Caco-2 (cell line): ENCODE data around the gene WNK2. TPM values are rescaled to one million over a fixed set of nuclear protein-coding genes. Genes with fewer than 3 reads are reported as not detected.

Source experiments
- Bru-seq: library from RNA; stranded (reverse); fragments of 400-500 nt; gene quantifications from one replicate; lab custom pipeline; 2021; lab: Mats Ljungman, UMichigan
- BruChase-seq, 2 experiments: library from RNA; stranded (reverse); fragments of 400-500 nt; gene quantifications; one replicate each; lab custom pipeline; 2021; lab: Mats Ljungman, UMichigan
- BruUV-seq: library from RNA; stranded (reverse); fragments of 400-500 nt; replicated peaks from 2 replicates; lab custom pipeline; 2021; lab: Mats Ljungman, UMichigan
- CTCF ChIA-PET: fragments of 300-600 bp; sonication (Branson Sonifier 250); formaldehyde crosslinking; loops from one replicate; lab custom pipeline; 2022; ENCODE audit warnings: antibody characterized with exemption; lab: Charles Lee
- POLR2A ChIA-PET: fragments of 300-600 bp; sonication (Branson Sonifier 250); formaldehyde crosslinking; loops from one replicate; lab custom pipeline; 2022; ENCODE audit warnings: antibody characterized with exemption; lab: Charles Lee
- DNase-seq, 2 experiments: peaks; one replicate each; pipeline versions ENCODE4 v3.0.0 to v3.0.0-alpha.2; 2020 to 2022
- H3K27me3 ChIP-seq: replicated peaks from 2 replicates; pipeline ENCODE4 v1.6.0; 2011; ENCODE audit warnings: low read length; ENCODE audit not compliant: control insufficient read depth, insufficient read depth
- H3K36me3 ChIP-seq: 2 replicates; pipeline ENCODE4 v1.5.1; 2011; ENCODE audit warnings: low read length; ENCODE audit not compliant: control insufficient read depth, insufficient read depth
- H3K4me1 ChIP-seq: fragments of 250-450 bp; sonication (Bioruptor Pico); 2 replicates; pipeline ENCODE4 v1.5.1; 2020; ENCODE audit warnings: mild to moderate bottlenecking
- H3K4me3 ChIP-seq: 2 replicates; pipeline ENCODE4 v1.5.1; 2011; ENCODE audit warnings: low read depth, mild to moderate bottlenecking, control low read depth, low read length
- H3K9me3 ChIP-seq: fragments of 250-450 bp; sonication (Bioruptor Pico); 2 replicates; pipeline ENCODE4 v1.5.1; 2020; ENCODE audit warnings: mild to moderate bottlenecking, moderate library complexity
- H3K27ac Mint-ChIP-seq: one replicate; pipeline ENCODE4 v1.8.0; 2022; ENCODE audit warnings: mixed read lengths; ENCODE audit not compliant: unreplicated experiment
- H3K27me3 Mint-ChIP-seq: one replicate; pipeline ENCODE4 v1.8.0; 2022; ENCODE audit warnings: mixed read lengths; ENCODE audit not compliant: insufficient read depth, unreplicated experiment
- H3K36me3 Mint-ChIP-seq: one replicate; pipeline ENCODE4 v1.8.0; 2022; ENCODE audit warnings: mild to moderate bottlenecking, mixed read lengths; ENCODE audit not compliant: insufficient read depth, unreplicated experiment
- H3K4me1 Mint-ChIP-seq: one replicate; pipeline ENCODE4 v1.8.0; 2022; ENCODE audit warnings: low read depth, mixed read lengths; ENCODE audit not compliant: unreplicated experiment
- H3K4me3 Mint-ChIP-seq: one replicate; pipeline ENCODE4 v1.8.0; 2022; ENCODE audit warnings: mild to moderate bottlenecking, moderate library complexity, mixed read lengths; ENCODE audit not compliant: unreplicated experiment
- H3K9me3 Mint-ChIP-seq: one replicate; pipeline ENCODE4 v1.8.0; 2022; ENCODE audit warnings: mixed read lengths; ENCODE audit not compliant: unreplicated experiment
- intact Hi-C: fragments of 100-400 bp; cut with micrococcal nuclease; formaldehyde crosslinking; loops from one replicate; pipeline ENCODE4 v1.10.0; 2022; ENCODE audit not compliant: unreplicated experiment
- long read RNA-seq: library from polyadenylated mRNA; stranded (forward); transcript quantifications from one replicate; pipeline ENCODE4 v2.0.0, GENCODE V29; 2022
- total RNA-seq: library from RNA; stranded (reverse); gene quantifications from 2 replicates; pipeline ENCODE4 v1.2.3, GENCODE V29; 2022
- TF ChIP-seq, protein P1 (sequence below), 2 experiments: fragments of 200-600 bp in 1 of 2; IDR thresholded peaks; 1 replicate in 1 of 2; 2 replicates in 1 of 2; pipeline versions ENCODE4 v1.5.1 to v1.8.0; 2011 to 2022; ENCODE audit warnings: antibody characterized with exemption in 1 of 2, control low read depth in 1 of 2, inconsistent platforms in 1 of 2, low read depth in 1 of 2, low read length in 1 of 2, mild to moderate bottlenecking in 1 of 2, moderate library complexity in 1 of 2; ENCODE audit not compliant: insufficient read depth in 1 of 2, severe bottlenecking in 1 of 2, unreplicated experiment in 1 of 2

The WNK2 gene
- total RNA-seq (21.7 and 23.4 TPM in 2 replicates), Bru-seq, nascent RNA (percentile 51 among the genes with signal in this experiment), BruChase-seq, experiment 1, labeled RNA remaining after a 2-hour chase (percentile 51 among the genes with signal in this experiment), BruChase-seq, experiment 2, labeled RNA remaining after a 6-hour chase (percentile 52 among the genes with signal in this experiment)
- long read RNA-seq, partial matches to known transcripts, result 3 of 19 reads
- long read RNA-seq, other reads (novel, unspliced or antisense), result 15 of 19 reads

DNA sequence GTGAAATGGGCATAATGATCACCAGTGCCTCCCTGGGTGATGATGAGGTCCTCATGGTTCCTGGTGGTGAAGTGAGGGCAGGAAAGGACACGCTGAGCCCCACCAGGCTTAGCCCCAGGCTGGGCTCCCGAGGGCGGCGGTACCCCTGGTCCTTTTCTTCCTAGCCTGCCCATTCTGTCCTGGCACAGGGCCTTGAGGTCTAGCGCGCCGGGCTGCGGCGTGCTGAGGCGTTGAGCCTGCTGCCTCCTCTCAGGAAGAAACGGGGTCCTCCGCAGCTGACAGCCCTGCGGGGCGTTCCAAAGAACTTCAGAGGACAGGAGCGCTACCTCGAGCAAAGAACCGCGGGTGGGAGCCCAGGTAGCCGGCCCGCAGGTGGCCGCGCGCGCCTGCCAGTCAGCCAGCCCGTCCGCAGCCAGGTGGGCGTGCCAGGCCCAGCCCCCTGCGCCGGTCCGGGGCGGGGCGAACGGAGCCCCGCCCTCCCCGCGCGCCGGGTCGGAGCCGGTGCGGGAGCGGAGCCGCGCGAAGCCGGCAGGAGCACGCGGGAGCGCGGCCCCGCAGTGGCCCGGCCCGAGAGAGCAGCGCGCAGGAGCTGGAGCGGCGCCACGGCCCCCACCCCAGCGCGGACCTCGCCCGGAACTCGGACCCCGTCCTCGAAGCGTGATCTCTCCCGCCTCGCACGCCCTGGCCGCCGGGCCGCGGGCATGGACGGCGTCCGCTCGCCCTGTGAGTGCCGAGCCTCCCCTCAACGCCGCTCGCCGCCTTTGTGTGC is at the start of gene WNK2:
TSS of gene WNK2 (plus strand) at position 477 of the 769 bp plus-strand sequence. CDS start 791 bp downstream, outside the sequence.
- H3K4me3 ChIP-seq, result peak within 1 kb of the TSS; percentile 56
- intact Hi-C loops, result no loop called here
- Mint-ChIP-seq H3K36me3 (peaks cover 5% of the 10 kb centered on the region), H3K9me3 (no peaks in the 10 kb centered on the region), H3K4me1 (no peaks in the 10 kb centered on the region), H3K27ac (no peak within 1 kb of the TSS), H3K27me3 (no peaks in the 10 kb centered on the region), H3K4me3 (peak within 1 kb of the TSS; percentile 70)
- no peaks in the 10 kb centered on the region; the same call in 1 of the 2 replicates for H3K4me1 ChIP-seq
- H3K9me3 ChIP-seq, result no peaks in the 10 kb centered on the region
- TF ChIP-seq, protein P1, sequence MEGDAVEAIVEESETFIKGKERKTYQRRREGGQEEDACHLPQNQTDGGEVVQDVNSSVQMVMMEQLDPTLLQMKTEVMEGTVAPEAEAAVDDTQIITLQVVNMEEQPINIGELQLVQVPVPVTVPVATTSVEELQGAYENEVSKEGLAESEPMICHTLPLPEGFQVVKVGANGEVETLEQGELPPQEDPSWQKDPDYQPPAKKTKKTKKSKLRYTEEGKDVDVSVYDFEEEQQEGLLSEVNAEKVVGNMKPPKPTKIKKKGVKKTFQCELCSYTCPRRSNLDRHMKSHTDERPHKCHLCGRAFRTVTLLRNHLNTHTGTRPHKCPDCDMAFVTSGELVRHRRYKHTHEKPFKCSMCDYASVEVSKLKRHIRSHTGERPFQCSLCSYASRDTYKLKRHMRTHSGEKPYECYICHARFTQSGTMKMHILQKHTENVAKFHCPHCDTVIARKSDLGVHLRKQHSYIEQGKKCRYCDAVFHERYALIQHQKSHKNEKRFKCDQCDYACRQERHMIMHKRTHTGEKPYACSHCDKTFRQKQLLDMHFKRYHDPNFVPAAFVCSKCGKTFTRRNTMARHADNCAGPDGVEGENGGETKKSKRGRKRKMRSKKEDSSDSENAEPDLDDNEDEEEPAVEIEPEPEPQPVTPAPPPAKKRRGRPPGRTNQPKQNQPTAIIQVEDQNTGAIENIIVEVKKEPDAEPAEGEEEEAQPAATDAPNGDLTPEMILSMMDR (IDR thresholded peaks at IDR 0.05; ENCODE audit: insufficient read depth in 1 of 2, low read depth in 1 of 2, low read length in 1 of 2, severe bottlenecking in 1 of 2, unreplicated experiment in 1 of 2), result no peak
- POLR2A ChIA-PET, result no interaction called here
- H3K36me3 ChIP-seq, result no peaks in the 10 kb centered on the region
- CTCF ChIA-PET, result no interaction called here
- DNase-seq, result peak in 1 of 2 experiments; percentile 69
- H3K27me3 ChIP-seq, result no peaks in the 10 kb centered on the region
- BruUV-seq, result no TSS peak

DNA sequence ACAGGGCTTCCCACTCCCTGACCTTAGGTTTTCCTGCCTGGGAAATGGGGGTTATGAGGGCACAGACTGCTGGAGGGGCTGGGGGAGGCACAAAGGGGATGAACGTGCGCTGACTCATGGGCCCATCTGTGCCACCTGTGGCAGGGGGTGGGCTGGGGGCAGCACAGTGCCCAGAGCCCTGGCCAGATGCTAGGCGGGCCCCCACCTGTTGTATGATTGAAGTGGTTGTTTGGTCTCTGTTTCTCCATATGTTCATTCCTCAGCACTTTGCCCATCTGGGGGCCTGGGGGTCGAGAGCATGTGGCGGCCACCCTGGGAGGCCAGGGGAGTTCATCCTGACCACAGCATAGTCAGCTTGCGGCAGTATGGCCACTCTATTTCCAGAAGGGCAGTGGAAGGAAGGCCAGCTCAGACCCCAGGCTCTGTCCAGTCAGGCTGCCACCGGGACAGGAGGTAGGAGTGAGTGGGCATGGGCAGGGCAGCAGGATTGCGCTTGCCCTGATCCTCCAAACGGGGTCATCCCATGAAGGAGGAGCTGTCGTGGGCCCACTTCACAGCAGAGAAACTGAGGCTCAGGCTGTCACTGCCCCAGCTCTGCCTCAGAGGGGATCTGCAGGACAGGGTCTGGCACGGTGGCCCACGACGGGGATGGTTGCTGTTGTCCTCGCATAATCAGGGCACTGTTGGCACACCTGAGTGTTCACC is 49.0 kb upstream of the WNK2 start:
- DNase-seq, result no peak
- Mint-ChIP-seq H3K4me3 (peak overlapping the region; percentile 79), H3K27me3 (no peaks in the 10 kb centered on the region), H3K27ac (peak overlapping the region; percentile 25), H3K9me3 (no peaks in the 10 kb centered on the region), H3K4me1 (peaks cover 6% of the 10 kb centered on the region), H3K36me3 (peaks cover 6% of the 10 kb centered on the region)
- Histone ChIP-seq H3K4me1 (peaks cover 10% of the 10 kb centered on the region; the same call in 1 of the 2 replicates), H3K27me3 (no peaks in the 10 kb centered on the region), H3K4me3 (peak overlapping the region; percentile 55), H3K36me3 (no peaks in the 10 kb centered on the region), H3K9me3 (no peaks in the 10 kb centered on the region)
- no TSS peak for BruUV-seq
- TF ChIP-seq, protein P1 (IDR thresholded peaks at IDR 0.05; ENCODE audit: insufficient read depth in 1 of 2, low read depth in 1 of 2, low read length in 1 of 2, severe bottlenecking in 1 of 2, unreplicated experiment in 1 of 2), result no peak
- ChIA-PET POLR2A (no interaction called here), CTCF (no interaction called here)
- intact Hi-C loops, result no loop called here

DNA sequence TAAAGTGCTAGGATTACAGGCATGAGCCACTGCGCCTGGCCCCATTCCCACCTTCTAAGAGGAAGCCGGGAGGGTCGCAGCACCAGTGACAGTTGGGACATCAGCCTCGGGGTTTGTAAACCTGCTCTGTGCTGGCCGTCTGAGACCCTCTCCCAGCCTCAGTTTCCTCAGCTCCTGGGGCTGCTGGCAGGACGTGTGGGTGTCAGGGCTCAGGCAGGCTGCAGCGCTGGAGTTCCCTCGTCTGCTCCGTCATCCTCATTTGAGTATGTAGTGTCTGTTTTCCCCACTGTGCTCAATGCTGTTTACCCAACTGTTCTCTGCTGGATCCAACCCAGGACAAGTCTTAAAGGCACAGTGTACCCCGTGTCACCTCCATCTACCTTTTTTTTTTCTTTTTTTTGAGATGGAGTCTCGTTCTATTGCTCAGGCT is 47.9 kb upstream of the WNK2 start:
- H3K36me3 Mint-ChIP-seq, result peaks cover 6% of the 10 kb centered on the region
- POLR2A ChIA-PET, result no interaction called here
- no TSS peak for BruUV-seq

More for the DNA sequence above, 47.9 kb upstream of the WNK2 start:
- H3K4me1 ChIP-seq, result peaks cover 10% of the 10 kb centered on the region; the same call in 1 of the 2 replicates
- H3K4me3 ChIP-seq, result no peak overlapping the region
- H3K9me3 Mint-ChIP-seq, result no peaks in the 10 kb centered on the region
- H3K36me3 ChIP-seq, result no peaks in the 10 kb centered on the region
- no peaks in the 10 kb centered on the region for H3K9me3 ChIP-seq
- CTCF ChIA-PET, result no interaction called here
- peaks cover 6% of the 10 kb centered on the region for H3K4me1 Mint-ChIP-seq
- TF ChIP-seq, protein P1 (IDR thresholded peaks at IDR 0.05; ENCODE audit: insufficient read depth in 1 of 2, low read depth in 1 of 2, low read length in 1 of 2, severe bottlenecking in 1 of 2, unreplicated experiment in 1 of 2), result no peak
- no peak overlapping the region for H3K27ac Mint-ChIP-seq
- H3K27me3 ChIP-seq, result no peaks in the 10 kb centered on the region
- H3K4me3 Mint-ChIP-seq, result no peak overlapping the region
- no peaks in the 10 kb centered on the region for H3K27me3 Mint-ChIP-seq
- no peak for DNase-seq
- intact Hi-C loops, result no loop called here
